Sciatic nerve (tissue), 2 donors: ENCODE data around the gene ZC3H13. TPM values are rescaled to one million over a fixed set of nuclear protein-coding genes. Genes with fewer than 3 reads are reported as not detected.
A peak's percentile ranks its signal among the peaks of the same experiment; 100 is the strongest.

Experiments
- ATAC-seq: fragments of 200-7000 bp; cut with Tn5 transposase; one replicate; pipeline ENCODE4 v1.9.1; 2020; ENCODE audit warnings: mild to moderate bottlenecking, moderate library complexity
- DNase-seq: peaks from one replicate; pipeline ENCODE4 v3.0.0-alpha.2; 2020; ENCODE audit warnings: low spot score
- intact Hi-C: fragments of 100-400 bp; cut with DNase I; formaldehyde crosslinking; loops from one replicate; pipeline ENCODE4 v1.14.2; 2022
- total RNA-seq: library from RNA; stranded (reverse); fragmentation: NEBNext Ultra II Directional; extraction: Animal tissue kit (Norgen Biotek cat#: 25700); gene quantifications from one replicate; pipeline ENCODE4 v1.2.1, GENCODE V29; 2021
- donor health status: DM: no; HTN: no; CAD: no.
- donor health status: DM: no; HTN: no; CAD: no.

ZC3H13 gene
- total RNA-seq, 1 donor from 2014 or later, result 74.1 TPM

GRCh38 chr13:46063292-46063691, 10.7 kb upstream of the ZC3H13 start:
- no peak for DNase-seq
- intact Hi-C loops, result no loop called here
- ATAC-seq, result no peak

GRCh38 chr13:46062185-46062584, 9.6 kb upstream of the ZC3H13 start:
- DNase-seq (no peak), ATAC-seq (no peak)
- intact Hi-C loops, result no loop called here

GRCh38 chr13:46059405-46059804, 6.9 kb upstream of the ZC3H13 start:
- intact Hi-C loops, result no loop called here
- no peak for DNase-seq
- ATAC-seq, result no peak

GRCh38 chr13:46058268-46058667, 5.7 kb upstream of the ZC3H13 start:
- DNase-seq (no peak), ATAC-seq (no peak)
- intact Hi-C loops, result no loop called here

GRCh38 chr13:46057256-46058015, 4.9 kb upstream of the ZC3H13 start:
- DNase-seq (no peak), ATAC-seq (no peak)
- intact Hi-C loops, result no loop called here

GRCh38 chr13:46053162-46054012, 841 bp upstream of the ZC3H13 start:
- DNase-seq (no peak), ATAC-seq (no peak)
- intact Hi-C loops, result no loop called here

GRCh38 chr13:46051968-46052318, 603 bp downstream of the ZC3H13 start:
- intact Hi-C loops, result no loop called here
- DNase-seq (no peak), ATAC-seq (peak; percentile 35)

- no peak for ATAC-seq
- DNase-seq, result no peak
- intact Hi-C loops, result no loop called here
Observed at GRCh38 chr13:46050771-46051170, 1.8 kb downstream of the ZC3H13 start.

- ATAC-seq (no peak), DNase-seq (no peak)
- intact Hi-C loops, result no loop called here
Observed at GRCh38 chr13:46045424-46045823, 7.1 kb downstream of the ZC3H13 start.

GRCh38 chr13:46043647-46044046, 8.9 kb downstream of the ZC3H13 start:
- no peak for ATAC-seq
- intact Hi-C loops, result no loop called here
- no peak for DNase-seq

- ATAC-seq (no peak), DNase-seq (no peak)
- intact Hi-C loops, result no loop called here
Observed at GRCh38 chr13:46041419-46041839, 11.1 kb downstream of the ZC3H13 start.

- no peak for ATAC-seq
- intact Hi-C loops, result no loop called here
Observed at GRCh38 chr13:46040763-46041162, 11.8 kb downstream of the ZC3H13 start.

GRCh38 chr13:46039411-46040182, 12.9 kb downstream of the ZC3H13 start:
- intact Hi-C loops, result no loop called here
- ATAC-seq, result no peak
- DNase-seq, result no peak

More at GRCh38 chr13:46040763-46041162, 11.8 kb downstream of the ZC3H13 start:
- no peak for DNase-seq

- intact Hi-C loops, result no loop called here
- DNase-seq (no peak), ATAC-seq (no peak)
Observed at GRCh38 chr13:46038296-46038695, 14.2 kb downstream of the ZC3H13 start.

GRCh38 chr13:46035066-46035465, 17.5 kb downstream of the ZC3H13 start:
- intact Hi-C loops, result no loop called here
- DNase-seq (no peak), ATAC-seq (no peak)

GRCh38 chr13:46032341-46032740, 20.2 kb downstream of the ZC3H13 start:
- ATAC-seq (no peak), DNase-seq (no peak)
- intact Hi-C loops, result no loop called here

- ATAC-seq, result no peak
- intact Hi-C loops, result no loop called here
- DNase-seq, result no peak
Observed at GRCh38 chr13:46031581-46032263, 20.8 kb downstream of the ZC3H13 start.

- DNase-seq (no peak), ATAC-seq (no peak)
- intact Hi-C loops, result no loop called here
Observed at GRCh38 chr13:46025157-46025556, 27.4 kb downstream of the ZC3H13 start.

- DNase-seq (no peak), ATAC-seq (no peak)
- intact Hi-C loops, result no loop called here
Observed at GRCh38 chr13:46022481-46022880, 30.1 kb downstream of the ZC3H13 start.
